Brain microvascular endothelial cell (primary cell): ENCODE measurements around the gene PHF21A.

Source experiments
- DNase-seq: peaks from one replicate; pipeline ENCODE4 v3.0.0-alpha.2; 2020
- H3K27ac ChIP-seq: fragments of 250-450 bp; sonication (Bioruptor Pico); 2 replicates; pipeline ENCODE4 v1.5.1; 2020; ENCODE audit warnings: mild to moderate bottlenecking, moderate library complexity
- H3K27me3 ChIP-seq: fragments of 250-450 bp; sonication (Bioruptor Pico); replicated peaks from 2 replicates; pipeline ENCODE4 v1.5.1; 2020; ENCODE audit warnings: mild to moderate bottlenecking
- H3K36me3 ChIP-seq: fragments of 250-450 bp; sonication (Bioruptor Pico); replicated peaks from 2 replicates; pipeline ENCODE4 v1.5.1; 2020; ENCODE audit warnings: mild to moderate bottlenecking
- H3K4me3 ChIP-seq: 2 replicates; pipeline ENCODE4 v1.5.1; 2011; ENCODE audit warnings: low read depth, mild to moderate bottlenecking, control low read depth, low read length, moderate library complexity
- in situ Hi-C: cut with HindIII; loops from 2 replicates; pipeline ENCODE4 v1.10.0; 2017; ENCODE audit warnings: low sequenced_read_pairs, low pct_ligation_motif_present
- TF ChIP-seq, protein P1 (sequence below): IDR thresholded peaks from 2 replicates; pipeline ENCODE4 v1.5.1; 2011; ENCODE audit warnings: low read depth, mild to moderate bottlenecking, moderate library complexity, low read length, control low read depth, inconsistent platforms; ENCODE audit errors: missing control alignments

PHF21A gene

DNA sequence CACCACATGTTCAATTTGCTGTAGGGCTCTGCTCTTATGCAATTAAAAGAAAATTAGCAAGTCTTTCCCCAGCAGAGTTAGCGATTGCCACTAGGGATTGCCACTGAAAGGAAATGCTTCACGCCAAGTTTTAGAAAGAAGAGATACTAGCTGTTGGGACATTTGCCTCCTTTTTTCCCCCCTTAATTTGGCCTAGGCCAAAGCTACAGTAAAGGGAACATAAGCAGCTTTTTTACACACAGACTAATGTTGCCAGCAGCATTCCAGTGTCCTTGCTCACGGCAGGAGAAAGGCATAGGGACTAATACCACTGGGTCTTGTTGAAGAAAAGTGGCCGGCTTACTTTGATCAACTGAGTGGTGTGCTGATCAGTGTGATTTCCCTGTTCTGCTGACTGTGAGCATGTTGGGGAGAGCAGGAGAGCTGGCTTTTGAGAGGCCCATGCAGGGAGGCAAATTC is 71.2 kb downstream of the PHF21A start:
- H3K4me3 ChIP-seq = no peak overlapping the region
- no peak overlapping the region for H3K27ac ChIP-seq
- TF ChIP-seq, protein P1, sequence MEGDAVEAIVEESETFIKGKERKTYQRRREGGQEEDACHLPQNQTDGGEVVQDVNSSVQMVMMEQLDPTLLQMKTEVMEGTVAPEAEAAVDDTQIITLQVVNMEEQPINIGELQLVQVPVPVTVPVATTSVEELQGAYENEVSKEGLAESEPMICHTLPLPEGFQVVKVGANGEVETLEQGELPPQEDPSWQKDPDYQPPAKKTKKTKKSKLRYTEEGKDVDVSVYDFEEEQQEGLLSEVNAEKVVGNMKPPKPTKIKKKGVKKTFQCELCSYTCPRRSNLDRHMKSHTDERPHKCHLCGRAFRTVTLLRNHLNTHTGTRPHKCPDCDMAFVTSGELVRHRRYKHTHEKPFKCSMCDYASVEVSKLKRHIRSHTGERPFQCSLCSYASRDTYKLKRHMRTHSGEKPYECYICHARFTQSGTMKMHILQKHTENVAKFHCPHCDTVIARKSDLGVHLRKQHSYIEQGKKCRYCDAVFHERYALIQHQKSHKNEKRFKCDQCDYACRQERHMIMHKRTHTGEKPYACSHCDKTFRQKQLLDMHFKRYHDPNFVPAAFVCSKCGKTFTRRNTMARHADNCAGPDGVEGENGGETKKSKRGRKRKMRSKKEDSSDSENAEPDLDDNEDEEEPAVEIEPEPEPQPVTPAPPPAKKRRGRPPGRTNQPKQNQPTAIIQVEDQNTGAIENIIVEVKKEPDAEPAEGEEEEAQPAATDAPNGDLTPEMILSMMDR = no peak
- in situ Hi-C loops = no loop called here
- peak; percentile 71 for DNase-seq
- H3K36me3 ChIP-seq = no peaks in the 10 kb centered on the region
- no peaks in the 10 kb centered on the region for H3K27me3 ChIP-seq

- Histone ChIP-seq H3K27ac (no peak overlapping the region), H3K27me3 (no peaks in the 10 kb centered on the region), H3K4me3 (no peak overlapping the region), H3K36me3 (no peaks in the 10 kb centered on the region)
- TF ChIP-seq, protein P1 = no peak
- DNase-seq = no peak
- in situ Hi-C loops = no loop called here
These were observed 71.8 kb downstream of the PHF21A start for GRCh38 chr11:46049325-46049897.

GRCh38 chr11:46048198-46048597 is 73.1 kb downstream of the PHF21A start:
- Histone ChIP-seq H3K4me3 (no peak overlapping the region), H3K27me3 (no peaks in the 10 kb centered on the region), H3K27ac (no peak overlapping the region), H3K36me3 (no peaks in the 10 kb centered on the region)
- TF ChIP-seq, protein P1 = no peak
- in situ Hi-C loops = no loop called here
- no peak for DNase-seq

DNA sequence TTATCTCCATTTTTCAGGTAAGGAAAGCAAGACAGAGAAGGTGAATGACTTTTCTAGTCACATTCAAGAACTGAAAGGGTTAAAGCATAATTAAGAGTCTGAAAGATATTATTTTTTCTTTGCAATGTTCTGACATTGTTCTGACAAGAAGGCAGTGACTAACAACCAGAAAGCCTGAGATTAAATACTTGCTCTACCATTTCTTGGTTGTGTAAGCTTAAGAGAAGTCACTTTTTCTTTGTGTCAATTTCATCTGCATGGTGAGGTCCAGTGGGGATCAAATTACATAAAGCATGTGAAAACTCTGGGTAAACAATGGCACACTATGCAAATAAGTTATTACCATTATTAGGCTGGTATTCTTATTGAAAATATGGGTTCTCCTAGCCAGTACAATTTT is 73.7 kb downstream of the PHF21A start:
- TF ChIP-seq, protein P1 = no peak
- Histone ChIP-seq H3K36me3 (no peaks in the 10 kb centered on the region), H3K27ac (no peak overlapping the region), H3K27me3 (no peaks in the 10 kb centered on the region), H3K4me3 (no peak overlapping the region)
- in situ Hi-C loops = no loop called here
- no peak for DNase-seq

- Histone ChIP-seq H3K27me3 (no peaks in the 10 kb centered on the region), H3K27ac (no peak overlapping the region), H3K4me3 (no peak overlapping the region), H3K36me3 (no peaks in the 10 kb centered on the region)
- TF ChIP-seq, protein P1 = no peak
- in situ Hi-C loops = no loop called here
- DNase-seq = no peak
These were observed 75.4 kb downstream of the PHF21A start for GRCh38 chr11:46045811-46046210.

- H3K27me3 ChIP-seq = no peaks in the 10 kb centered on the region
- no peak for DNase-seq
- in situ Hi-C loops = no loop called here
- no peaks in the 10 kb centered on the region for H3K36me3 ChIP-seq
- no peak overlapping the region for H3K27ac ChIP-seq
- TF ChIP-seq, protein P1 = no peak
- no peak overlapping the region for H3K4me3 ChIP-seq
These were observed 76.7 kb downstream of the PHF21A start for GRCh38 chr11:46044601-46045000.
